GM12874 (cell line): ENCODE measurements around the gene YJEFN3.

Source experiments
- CTCF ChIP-seq: IDR thresholded peaks from 2 replicates; pipeline ENCODE4 v1.5.1; 2011; ENCODE audit warnings: low read depth, mild to moderate bottlenecking, control low read depth, low read length, moderate library complexity; ENCODE audit not compliant: insufficient read depth

Gene YJEFN3

GRCh38 chr19:19529783-19530422 lies 1.2 kb downstream of the YJEFN3 start:
- no peak for TF ChIP-seq CTCF

GRCh38 chr19:19530423-19530804 lies 1.7 kb downstream of the YJEFN3 start:
- TF ChIP-seq CTCF = no peak

GRCh38 chr19:19530889-19531288 lies 2.2 kb downstream of the YJEFN3 start:
- no peak for TF ChIP-seq CTCF

- TF ChIP-seq CTCF = peak; percentile 99
Observed at GRCh38 chr19:19531951-19532805, 3.5 kb downstream of the YJEFN3 start.

GRCh38 chr19:19532806-19533701 lies 4.3 kb downstream of the YJEFN3 start:
- no peak for TF ChIP-seq CTCF

- TF ChIP-seq CTCF = no peak
Observed at GRCh38 chr19:19533841-19534240, 5.1 kb downstream of the YJEFN3 start.
